Measurements from ENCODE around the gene ZBTB5.

The ZBTB5 gene

GRCh38 chr9:37443566-37443965, 21.7 kb downstream of the ZBTB5 start:
- TF ChIP-seq, protein P1, sequence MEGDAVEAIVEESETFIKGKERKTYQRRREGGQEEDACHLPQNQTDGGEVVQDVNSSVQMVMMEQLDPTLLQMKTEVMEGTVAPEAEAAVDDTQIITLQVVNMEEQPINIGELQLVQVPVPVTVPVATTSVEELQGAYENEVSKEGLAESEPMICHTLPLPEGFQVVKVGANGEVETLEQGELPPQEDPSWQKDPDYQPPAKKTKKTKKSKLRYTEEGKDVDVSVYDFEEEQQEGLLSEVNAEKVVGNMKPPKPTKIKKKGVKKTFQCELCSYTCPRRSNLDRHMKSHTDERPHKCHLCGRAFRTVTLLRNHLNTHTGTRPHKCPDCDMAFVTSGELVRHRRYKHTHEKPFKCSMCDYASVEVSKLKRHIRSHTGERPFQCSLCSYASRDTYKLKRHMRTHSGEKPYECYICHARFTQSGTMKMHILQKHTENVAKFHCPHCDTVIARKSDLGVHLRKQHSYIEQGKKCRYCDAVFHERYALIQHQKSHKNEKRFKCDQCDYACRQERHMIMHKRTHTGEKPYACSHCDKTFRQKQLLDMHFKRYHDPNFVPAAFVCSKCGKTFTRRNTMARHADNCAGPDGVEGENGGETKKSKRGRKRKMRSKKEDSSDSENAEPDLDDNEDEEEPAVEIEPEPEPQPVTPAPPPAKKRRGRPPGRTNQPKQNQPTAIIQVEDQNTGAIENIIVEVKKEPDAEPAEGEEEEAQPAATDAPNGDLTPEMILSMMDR (IDR thresholded peaks at IDR 0.05; ENCODE audit: insufficient read depth, low read length, poor library complexity, severe bottlenecking): no peak
- Histone ChIP-seq H3K36me3 (ENCODE audit: control insufficient read depth, insufficient read depth, low read length) (peaks cover 19% of the 10 kb centered on the region), H3K27me3 (replicated peaks; ENCODE audit: control insufficient read depth, insufficient read depth, low read length) (no peaks in the 10 kb centered on the region), H3K4me3 (replicated peaks; ENCODE audit: low read depth, low read length) (no peak overlapping the region)
- no peak for DNase-seq (ENCODE audit: extremely low read depth, insufficient read length)

GRCh38 chr9:37442556-37442955, 22.7 kb downstream of the ZBTB5 start:
- Histone ChIP-seq H3K36me3 (ENCODE audit: control insufficient read depth, insufficient read depth, low read length) (peaks cover 26% of the 10 kb centered on the region), H3K4me3 (replicated peaks; ENCODE audit: low read depth, low read length) (no peak overlapping the region), H3K27me3 (replicated peaks; ENCODE audit: control insufficient read depth, insufficient read depth, low read length) (no peaks in the 10 kb centered on the region)

DNA sequence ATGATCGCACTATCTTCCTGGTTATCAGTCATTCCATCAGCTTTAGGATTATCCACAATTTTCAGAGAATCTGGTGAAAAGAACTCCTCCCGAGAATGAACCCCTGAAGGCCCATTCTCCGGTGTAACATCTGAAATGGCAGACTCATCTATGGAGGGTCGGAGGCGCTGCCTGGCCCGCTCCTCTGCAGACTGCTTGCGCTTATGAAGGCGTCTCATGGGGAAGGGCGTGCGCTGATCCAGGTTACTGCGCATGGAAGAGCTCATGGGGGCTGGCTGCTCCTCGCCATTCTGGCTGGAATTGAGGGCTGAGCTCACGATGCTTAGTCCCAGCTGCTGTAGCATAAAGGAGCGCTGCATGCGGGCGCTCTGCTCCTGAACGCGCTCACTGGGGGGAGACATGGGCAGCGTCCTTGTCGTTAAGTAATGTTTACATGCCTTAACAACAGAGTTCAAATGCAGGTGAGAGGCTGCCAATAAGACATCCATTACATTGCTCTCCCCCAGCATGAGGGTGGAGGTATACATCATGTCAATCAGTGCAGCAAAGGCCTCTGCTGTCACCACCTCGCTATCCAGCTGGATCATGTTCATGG, 23.4 kb downstream of the ZBTB5 start:
- peaks cover 30% of the 10 kb centered on the region for H3K36me3 ChIP-seq (ENCODE audit: control insufficient read depth, insufficient read depth, low read length)
- TF ChIP-seq, protein P1 (IDR thresholded peaks at IDR 0.05; ENCODE audit: insufficient read depth, low read length, poor library complexity, severe bottlenecking): no peak

More at GRCh38 chr9:37442556-37442955, 22.7 kb downstream of the ZBTB5 start:
- no peak for DNase-seq (ENCODE audit: extremely low read depth, insufficient read length)
- TF ChIP-seq, protein P1 (IDR thresholded peaks at IDR 0.05; ENCODE audit: insufficient read depth, low read length, poor library complexity, severe bottlenecking): no peak

GRCh38 chr9:37438359-37438758, 26.9 kb downstream of the ZBTB5 start:
- H3K4me3 ChIP-seq (replicated peaks; ENCODE audit: low read depth, low read length): no peak overlapping the region
- DNase-seq (ENCODE audit: extremely low read depth, insufficient read length): no peak
- peaks cover 37% of the 10 kb centered on the region for H3K36me3 ChIP-seq (ENCODE audit: control insufficient read depth, insufficient read depth, low read length)
- H3K27me3 ChIP-seq (replicated peaks; ENCODE audit: control insufficient read depth, insufficient read depth, low read length): no peaks in the 10 kb centered on the region
- TF ChIP-seq, protein P1 (IDR thresholded peaks at IDR 0.05; ENCODE audit: insufficient read depth, low read length, poor library complexity, severe bottlenecking): no peak

More for the DNA sequence above, 23.4 kb downstream of the ZBTB5 start:
- Histone ChIP-seq H3K4me3 (replicated peaks; ENCODE audit: low read depth, low read length) (no peak overlapping the region), H3K27me3 (replicated peaks; ENCODE audit: control insufficient read depth, insufficient read depth, low read length) (no peaks in the 10 kb centered on the region)
- no peak for DNase-seq (ENCODE audit: extremely low read depth, insufficient read length)

DNA sequence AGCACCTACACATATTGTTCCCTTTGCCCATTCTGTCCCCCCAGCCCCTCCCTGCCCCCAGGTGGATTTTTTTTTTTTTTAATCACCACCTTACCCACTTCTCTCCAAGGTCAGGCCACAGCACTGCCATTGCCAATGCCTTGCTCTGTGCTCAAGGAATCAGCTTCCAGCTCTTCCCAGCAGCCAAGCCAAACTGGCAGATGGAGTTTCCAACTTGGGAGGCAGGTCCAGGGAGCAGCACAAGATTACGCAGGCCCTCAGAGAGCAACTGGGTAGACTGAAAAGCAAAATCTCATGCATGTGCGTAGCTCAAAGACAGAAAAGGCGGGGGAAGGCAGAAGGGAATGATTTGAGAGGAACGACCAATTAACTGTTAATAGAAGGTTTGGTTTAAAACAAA, 27.6 kb downstream of the ZBTB5 start:
- TF ChIP-seq, protein P1 (IDR thresholded peaks at IDR 0.05; ENCODE audit: insufficient read depth, low read length, poor library complexity, severe bottlenecking): no peak
- Histone ChIP-seq H3K4me3 (replicated peaks; ENCODE audit: low read depth, low read length) (no peak overlapping the region), H3K27me3 (replicated peaks; ENCODE audit: control insufficient read depth, insufficient read depth, low read length) (no peaks in the 10 kb centered on the region), H3K36me3 (ENCODE audit: control insufficient read depth, insufficient read depth, low read length) (peaks cover 40% of the 10 kb centered on the region)
- DNase-seq (ENCODE audit: extremely low read depth, insufficient read length): no peak

- no peak for DNase-seq (ENCODE audit: extremely low read depth, insufficient read length)
- TF ChIP-seq, protein P1 (IDR thresholded peaks at IDR 0.05; ENCODE audit: insufficient read depth, low read length, poor library complexity, severe bottlenecking): no peak
- H3K36me3 ChIP-seq (ENCODE audit: control insufficient read depth, insufficient read depth, low read length): peaks cover 40% of the 10 kb centered on the region
- H3K4me3 ChIP-seq (replicated peaks; ENCODE audit: low read depth, low read length): no peak overlapping the region
- no peaks in the 10 kb centered on the region for H3K27me3 ChIP-seq (replicated peaks; ENCODE audit: control insufficient read depth, insufficient read depth, low read length)
Observed at GRCh38 chr9:37437010-37437409, 28.2 kb downstream of the ZBTB5 start.
